Stimulated activated CD8-positive, alpha-beta memory T cell treated with anti-CD3 and anti-CD28 coated beads, Interleukin-12 subunit alpha, Interleukin-12 subunit beta, amount 100 ng/mL, for 4 hours (primary cell): ENCODE data around the gene PSPN.
A peak's percentile ranks its signal among the peaks of the same experiment; 100 is the strongest.

Experiments
- DNase-seq: peaks from one replicate; pipeline ENCODE4 v3.0.0-alpha.2; 2020; ENCODE audit warnings: low read depth

Gene PSPN, protein sequence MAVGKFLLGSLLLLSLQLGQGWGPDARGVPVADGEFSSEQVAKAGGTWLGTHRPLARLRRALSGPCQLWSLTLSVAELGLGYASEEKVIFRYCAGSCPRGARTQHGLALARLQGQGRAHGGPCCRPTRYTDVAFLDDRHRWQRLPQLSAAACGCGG

GRCh38 chr19:6375411-6376010 lies at the start of gene PSPN:
Gene PSPN, minus strand, starts transcription at chr19:6375933. Its CDS starts 84 bp downstream, at chr19:6375849.
- DNase-seq: no peak

DNA sequence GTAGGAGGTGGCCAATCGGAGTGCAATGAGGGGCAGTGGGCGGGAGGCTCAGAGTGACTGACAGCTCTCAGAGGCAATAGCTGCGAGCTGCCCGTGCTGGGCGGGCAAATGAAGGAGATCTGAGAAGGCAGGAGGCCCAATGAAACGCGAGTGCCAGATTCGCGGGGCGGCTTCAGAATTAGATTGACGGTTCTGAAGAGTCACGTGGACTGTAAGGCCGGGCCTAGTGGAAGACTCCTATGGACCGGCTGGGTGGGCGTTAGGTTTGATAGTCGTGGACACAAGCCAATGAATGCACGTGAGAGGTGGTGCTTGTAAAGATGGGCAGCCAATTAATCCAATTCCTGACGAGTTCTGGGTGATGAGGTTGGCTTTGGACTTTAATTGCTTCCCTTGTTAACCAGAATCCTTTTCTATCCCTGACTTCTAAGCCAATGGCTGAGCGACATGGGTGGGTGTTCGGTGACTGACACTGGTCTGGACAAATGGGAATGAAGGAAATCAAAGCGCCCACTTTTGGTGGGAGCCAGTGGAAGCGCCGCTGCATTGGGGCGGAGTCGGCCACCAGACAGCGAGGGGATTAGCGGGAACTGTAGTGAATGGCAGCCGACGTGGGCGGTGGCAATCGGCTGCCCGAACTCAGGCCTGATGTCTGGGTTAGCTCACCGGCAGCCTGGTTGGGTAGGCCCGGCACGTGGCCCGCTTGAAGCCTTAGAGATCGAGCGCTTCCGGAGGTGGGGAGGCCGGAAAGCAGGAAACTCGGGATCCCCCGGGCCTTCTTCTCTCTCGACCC lies 49.4 kb upstream of the PSPN start:
- peak; percentile 97 for DNase-seq

GRCh38 chr19:6424195-6424938 lies 48.6 kb upstream of the PSPN start, which contains the start of gene KHSRP:
Gene KHSRP, minus strand, starts transcription at chr19:6424811. Its CDS starts 110 bp downstream, at chr19:6424701.
- peak; percentile 34 for DNase-seq

GRCh38 chr19:6423499-6424194 lies 47.9 kb upstream of the PSPN start:
- DNase-seq: no peak

DNA sequence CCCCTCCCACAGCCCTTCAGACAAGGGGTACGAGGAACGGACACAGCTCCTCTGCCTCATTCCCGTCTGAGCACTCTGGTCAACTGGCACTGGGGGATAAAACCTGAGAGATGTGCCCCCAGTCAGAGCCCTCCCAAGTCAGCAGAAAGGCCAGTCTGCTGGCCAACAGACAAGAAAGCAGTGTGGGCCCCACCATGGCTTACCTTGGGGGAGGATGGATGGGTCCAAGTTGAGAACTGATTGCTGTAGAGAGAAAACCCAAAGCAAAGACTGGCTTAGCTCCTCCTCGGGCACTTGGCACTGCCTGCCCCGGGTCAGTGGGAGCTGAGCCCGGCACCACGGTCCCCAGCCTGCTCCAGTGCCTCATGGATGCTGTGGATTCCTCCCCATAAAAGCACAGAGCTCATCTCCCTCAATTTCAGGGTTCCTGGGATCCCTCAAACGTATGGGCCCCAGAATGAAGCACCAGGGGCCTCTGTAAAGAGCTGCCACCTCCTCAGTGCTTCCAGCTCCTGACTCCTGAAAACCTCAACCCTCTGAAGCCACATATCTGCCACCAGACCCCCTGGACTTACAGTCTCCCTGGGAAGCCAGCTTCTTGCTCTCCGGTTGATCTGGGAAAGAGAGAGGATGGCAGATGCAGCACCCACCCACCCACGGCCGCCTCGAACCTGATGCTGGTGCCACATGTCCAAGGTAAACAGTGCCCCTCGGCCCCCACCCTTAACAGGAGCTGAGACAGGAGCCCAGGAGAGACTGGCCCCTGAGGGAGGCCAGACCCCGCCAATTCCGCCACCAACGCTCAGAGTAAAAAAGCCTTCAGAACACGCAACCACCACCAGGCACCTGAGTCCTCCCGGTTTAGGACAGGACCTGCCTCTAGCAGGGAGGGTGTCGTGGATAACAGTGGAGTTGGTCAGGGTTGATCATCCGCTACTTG lies 45.6 kb upstream of the PSPN start:
- DNase-seq: no peak

DNA sequence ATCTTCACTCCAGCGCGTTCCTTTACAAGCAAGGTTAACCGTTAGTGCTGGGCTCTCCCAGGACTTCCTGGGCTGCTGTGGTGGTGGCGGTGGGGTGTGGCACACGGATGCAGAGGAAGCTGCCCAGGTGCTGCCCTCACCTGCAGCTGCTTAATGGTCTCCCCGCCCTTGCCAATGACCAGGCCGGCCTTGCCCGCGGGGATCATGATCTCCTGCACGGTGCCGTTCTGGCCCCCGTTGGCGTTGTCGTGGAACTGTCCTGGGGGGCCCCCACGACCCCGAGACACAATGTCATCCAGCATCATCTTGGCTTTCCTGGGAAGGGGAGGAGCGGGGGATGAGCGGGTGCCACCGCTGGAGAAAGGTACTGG lies 42.8 kb upstream of the PSPN start:
- DNase-seq: no peak

GRCh38 chr19:6417713-6418561 lies 42.2 kb upstream of the PSPN start:
- DNase-seq: no peak

GRCh38 chr19:6416658-6417405 lies 41.1 kb upstream of the PSPN start:
- DNase-seq: no peak

DNA sequence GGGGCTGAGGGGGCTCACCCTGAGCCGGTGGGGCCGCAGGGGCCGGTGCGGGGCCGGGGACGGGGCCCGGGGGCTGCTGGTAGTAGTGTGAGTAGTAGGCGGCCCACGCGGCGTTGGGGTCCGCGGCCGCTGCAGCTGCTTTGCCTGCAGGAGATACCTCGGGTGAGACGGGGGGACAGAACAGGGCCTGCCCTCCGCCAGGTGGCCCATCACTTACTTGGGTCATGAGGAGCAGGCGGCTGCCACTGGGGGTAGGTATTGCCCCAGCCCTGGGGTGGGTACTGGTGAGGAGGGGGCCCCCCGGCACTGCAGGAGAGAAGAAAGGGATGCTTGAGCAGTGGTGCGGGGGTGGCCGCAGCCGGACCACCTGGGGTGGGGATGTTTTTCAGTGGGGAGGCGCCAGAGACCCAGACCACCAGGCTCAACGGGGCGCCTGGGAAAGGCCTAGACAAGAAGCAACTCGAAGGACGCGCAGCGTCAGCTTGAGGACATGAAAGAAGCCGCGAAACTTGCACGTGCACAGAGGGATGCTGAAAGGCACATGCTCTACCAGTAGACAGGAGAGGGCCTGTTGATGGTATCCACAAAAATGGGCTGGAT lies 40.0 kb upstream of the PSPN start:
- DNase-seq: no peak

DNA sequence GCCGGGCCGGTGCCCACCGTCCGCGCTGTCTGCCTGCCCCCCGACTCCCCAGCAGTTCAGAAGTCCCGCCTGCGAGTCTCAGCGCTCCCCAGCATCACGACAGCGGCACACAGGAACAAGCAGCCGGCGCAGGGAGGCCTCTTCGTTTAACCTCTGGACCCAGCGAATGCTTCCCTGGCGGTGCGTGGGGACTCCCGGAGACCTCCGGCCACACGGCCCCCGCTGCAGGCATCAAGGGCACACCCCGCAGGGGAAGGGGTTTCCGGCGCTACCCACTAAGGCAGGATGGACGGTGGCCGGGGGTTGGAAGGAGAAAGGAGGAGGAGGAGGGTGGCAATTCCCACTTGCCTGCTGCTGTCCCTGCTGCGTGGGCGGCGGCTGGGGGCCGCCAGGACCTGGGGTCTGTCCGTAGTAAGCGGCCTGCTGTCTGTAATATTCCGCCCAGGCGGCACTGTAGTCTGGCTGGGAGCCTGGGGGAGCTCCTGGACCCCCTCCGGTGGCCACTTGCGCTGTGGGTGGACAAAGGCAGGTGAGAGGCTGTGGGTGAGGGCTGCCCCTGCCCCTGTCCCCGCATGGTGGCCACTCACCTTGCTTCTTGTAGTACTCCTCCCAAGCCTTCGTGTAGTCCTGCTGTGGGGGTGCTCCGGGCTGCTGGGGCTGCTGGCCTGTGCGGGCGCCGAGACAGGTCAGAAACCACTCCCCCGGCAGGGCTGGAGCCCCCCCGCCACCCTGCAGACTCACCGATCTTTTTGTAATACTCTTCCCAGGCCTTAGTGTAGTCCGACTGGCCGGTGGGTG lies 39.3 kb upstream of the PSPN start:
- DNase-seq: no peak

DNA sequence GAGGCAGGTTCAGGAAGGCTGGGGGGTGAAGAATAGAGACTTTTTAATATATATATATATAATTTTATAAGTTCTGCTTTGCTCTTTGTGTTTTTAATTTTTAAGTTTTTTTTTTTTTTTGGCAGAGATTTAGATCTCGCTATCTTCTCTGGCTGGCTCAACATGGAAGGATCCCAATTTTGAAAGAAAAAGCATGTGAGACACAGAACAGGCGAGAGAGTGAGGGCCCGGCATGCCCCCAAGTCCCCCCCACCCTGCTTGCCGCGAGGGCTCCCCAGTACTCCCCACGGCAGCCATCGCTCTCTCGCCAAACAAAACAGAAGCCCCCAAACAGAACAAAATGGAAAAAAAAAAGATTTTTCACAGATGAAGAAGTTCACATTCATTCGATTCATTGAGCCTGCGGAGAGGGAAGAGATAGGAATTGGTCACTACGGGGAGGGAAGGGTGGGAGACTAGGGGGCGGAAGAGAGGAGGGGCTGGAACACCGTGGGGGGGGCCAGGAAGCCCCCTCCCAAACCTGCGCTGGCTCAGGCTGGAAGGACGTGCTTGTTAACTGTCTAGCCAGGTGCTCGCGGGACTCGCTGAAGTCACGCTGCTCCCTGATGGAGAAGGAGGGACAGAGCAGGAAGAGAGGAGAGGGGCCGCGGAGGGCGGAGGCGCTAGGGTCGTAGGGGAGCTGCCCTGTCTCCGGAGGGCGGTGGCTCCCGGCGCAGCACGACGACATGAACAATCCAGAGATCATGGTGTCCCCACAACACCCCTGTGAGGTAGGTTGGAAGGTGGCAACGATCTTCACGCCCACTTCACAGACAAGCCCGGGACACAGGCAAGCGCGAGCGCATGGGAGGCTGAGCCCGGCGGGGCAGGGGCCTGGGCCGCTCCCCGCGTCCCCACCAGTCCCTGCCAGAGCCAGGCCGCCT lies 38.2 kb upstream of the PSPN start:
- no peak for DNase-seq

GRCh38 chr19:6413291-6413690 lies 37.6 kb upstream of the PSPN start:
- no peak for DNase-seq

DNA sequence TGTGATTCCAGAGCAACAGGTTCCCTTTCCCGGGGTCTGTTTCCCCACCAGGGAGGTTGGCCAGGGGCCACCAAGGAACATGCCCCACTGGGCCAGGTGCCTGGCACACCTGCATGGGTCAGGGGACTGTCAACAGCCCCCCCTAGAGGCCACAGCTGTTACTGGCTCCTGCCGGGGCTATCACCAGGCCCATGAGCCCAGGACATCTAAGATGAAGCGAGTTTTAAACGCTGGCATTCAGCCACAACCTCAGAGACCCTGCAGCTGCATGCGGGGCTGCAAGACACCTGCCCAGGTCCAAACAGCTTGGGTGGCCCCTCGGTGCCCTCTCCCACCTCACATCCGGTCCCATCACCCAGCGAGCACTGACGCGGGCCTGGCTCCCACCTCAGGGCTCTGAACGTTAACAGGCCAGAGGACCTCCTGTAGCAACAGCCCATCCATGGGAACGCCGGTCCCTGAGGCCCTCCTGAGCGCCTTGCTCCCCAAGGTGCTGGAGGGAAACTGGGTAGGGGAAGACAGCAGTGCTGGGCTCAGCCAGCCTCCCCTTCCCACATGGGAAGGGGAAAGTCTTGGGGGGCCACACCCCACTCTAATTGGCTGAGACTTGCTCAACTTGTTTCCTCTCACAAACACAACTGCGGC lies 36.8 kb upstream of the PSPN start:
- DNase-seq: no peak

DNA sequence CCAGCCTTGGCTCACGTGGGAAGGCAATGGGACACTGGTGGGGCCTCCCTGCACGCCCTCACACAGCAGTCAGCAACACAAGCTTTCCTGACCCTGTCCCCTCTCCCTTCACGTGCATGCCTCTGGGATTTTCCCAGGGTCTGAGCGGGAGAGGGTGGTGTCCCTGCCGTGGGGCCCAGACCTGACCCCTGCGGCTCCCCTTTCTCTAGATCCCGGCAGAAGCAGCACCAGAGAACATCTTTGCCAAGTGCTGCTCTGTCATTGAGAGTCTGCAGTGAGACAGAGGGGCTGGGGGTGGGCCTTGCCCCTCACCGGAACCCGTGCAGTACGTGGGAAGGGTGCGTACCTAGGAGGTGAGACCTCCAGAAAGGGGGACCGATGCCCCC lies 36.3 kb upstream of the PSPN start:
- no peak for DNase-seq

DNA sequence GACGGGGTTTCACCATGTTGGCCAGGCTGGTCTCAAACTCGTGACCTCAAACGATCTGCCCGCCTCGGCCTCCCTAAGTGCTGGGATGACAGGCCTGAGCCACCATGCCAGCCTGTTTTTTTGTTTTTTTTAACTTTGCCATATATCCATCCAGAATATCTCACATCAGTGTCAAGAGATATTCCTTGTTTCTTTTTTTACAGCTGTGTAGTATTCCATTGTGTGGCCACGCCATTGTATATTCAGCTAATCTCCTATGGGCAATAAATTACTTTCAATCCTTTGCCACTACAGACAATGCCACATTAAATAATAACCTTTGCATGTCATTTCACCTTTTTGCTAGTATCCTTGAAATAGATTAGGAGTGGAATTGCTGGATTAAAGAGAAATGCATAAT lies 33.6 kb upstream of the PSPN start:
- DNase-seq: no peak

DNA sequence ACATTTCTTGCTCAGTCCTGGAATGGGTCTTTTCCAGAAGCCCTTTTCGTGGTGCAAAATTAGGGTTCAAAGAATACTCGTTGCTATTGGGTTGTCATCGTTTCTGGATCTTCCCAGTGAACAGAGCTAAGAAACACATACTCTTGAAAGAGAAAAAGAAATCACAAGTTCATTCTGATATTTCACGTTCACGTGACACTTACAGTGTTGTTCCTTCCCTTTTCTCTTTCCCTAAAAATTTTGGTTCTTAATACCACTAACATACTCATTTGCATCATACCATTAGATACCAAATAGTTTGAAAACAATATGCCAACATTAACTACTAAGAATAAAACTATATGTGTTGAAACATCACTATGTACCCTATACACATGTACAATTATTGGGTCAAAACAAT lies 30.7 kb upstream of the PSPN start:
- no peak for DNase-seq
